Stimulated activated CD4-positive, alpha-beta T cell treated with anti-CD3 and anti-CD28 coated beads, TNF-alpha, amount 100 ng/mL, for 24 hours (primary cell): ENCODE data around the gene NPAS3.

ENCODE experiments used
- DNase-seq, 3 experiments: peaks; one replicate each; pipeline ENCODE4 v3.0.0-alpha.2; 2020; ENCODE audit warnings: low read depth in 3 of 3

Gene NPAS3

GRCh38 chr14:33634631-33635030, 696.0 kb downstream of the NPAS3 start:
- DNase-seq = no peak

- DNase-seq = no peak
Observed at GRCh38 chr14:33636716-33637115, 698.0 kb downstream of the NPAS3 start.

- no peak for DNase-seq
Observed at GRCh38 chr14:33642080-33642479, 703.4 kb downstream of the NPAS3 start.

- no peak for DNase-seq
Observed at GRCh38 chr14:33642691-33643244, 704.1 kb downstream of the NPAS3 start.

GRCh38 chr14:33643426-33644181, 704.9 kb downstream of the NPAS3 start:
- DNase-seq = no peak

GRCh38 chr14:33646692-33647260, 708.1 kb downstream of the NPAS3 start:
- no peak for DNase-seq

- DNase-seq = no peak
Observed at GRCh38 chr14:33647385-33647786, 708.7 kb downstream of the NPAS3 start.

GRCh38 chr14:33650430-33650829, 711.8 kb downstream of the NPAS3 start:
- no peak for DNase-seq

- no peak for DNase-seq
Observed at GRCh38 chr14:33652566-33653307, 714.1 kb downstream of the NPAS3 start.

GRCh38 chr14:33653308-33653695, 714.6 kb downstream of the NPAS3 start:
- DNase-seq = no peak

GRCh38 chr14:33655421-33655820, 716.7 kb downstream of the NPAS3 start:
- DNase-seq = no peak

GRCh38 chr14:33657476-33657875, 718.8 kb downstream of the NPAS3 start:
- no peak for DNase-seq

- DNase-seq = no peak
Observed at GRCh38 chr14:33660248-33660647, 721.6 kb downstream of the NPAS3 start.

- no peak for DNase-seq
Observed at GRCh38 chr14:33661101-33661500, 722.4 kb downstream of the NPAS3 start.

GRCh38 chr14:33668066-33668465, 729.4 kb downstream of the NPAS3 start:
- no peak for DNase-seq

- no peak for DNase-seq
Observed at GRCh38 chr14:33669111-33669510, 730.4 kb downstream of the NPAS3 start.

- DNase-seq = no peak
Observed at GRCh38 chr14:33670235-33670634, 731.6 kb downstream of the NPAS3 start.

GRCh38 chr14:33671556-33671955, 732.9 kb downstream of the NPAS3 start:
- DNase-seq = no peak

GRCh38 chr14:33674927-33675326, 736.2 kb downstream of the NPAS3 start:
- DNase-seq = no peak

GRCh38 chr14:33675415-33676130, 736.9 kb downstream of the NPAS3 start:
- DNase-seq = no peak

- no peak for DNase-seq
Observed at GRCh38 chr14:33676135-33676566, 737.5 kb downstream of the NPAS3 start.

GRCh38 chr14:33676891-33677290, 738.2 kb downstream of the NPAS3 start:
- DNase-seq = no peak
